SJSA1 (cell line): ENCODE results near the gene NUS1. TPM values are rescaled to one million over a fixed set of nuclear protein-coding genes. Genes with fewer than 3 reads are reported as not detected.
"Not testable (repeated sequence)": the region's sequence is repeated elsewhere in the genome, so short reads cannot be mapped to it uniquely, and the experiment has no call there.

ENCODE experiments used
- DNase-seq, 2 experiments: peaks; one replicate each; pipeline ENCODE4 v3.0.0-alpha.2; 2015 to 2020; ENCODE audit warnings: low spot score in 2 of 2, low read depth in 1 of 2
- H3K27ac ChIP-seq: fragments of 250-450 bp; sonication (Bioruptor Pico); 2 replicates; pipeline ENCODE4 v1.5.1; 2020; ENCODE audit warnings: mild to moderate bottlenecking, moderate library complexity
- H3K27me3 ChIP-seq: fragments of 250-450 bp; sonication (Bioruptor Pico); replicated peaks from 2 replicates; pipeline ENCODE4 v1.5.1; 2020; ENCODE audit warnings: mild to moderate bottlenecking, moderate library complexity
- H3K36me3 ChIP-seq: fragments of 250-450 bp; sonication (Bioruptor Pico); 2 replicates; pipeline ENCODE4 v1.5.1; 2020; ENCODE audit warnings: mild to moderate bottlenecking
- H3K4me1 ChIP-seq: fragments of 250-450 bp; sonication (Bioruptor Pico); replicated peaks from 2 replicates; pipeline ENCODE4 v1.6.1; 2021; ENCODE audit warnings: mild to moderate bottlenecking
- H3K4me3 ChIP-seq: fragments of 250-450 bp; sonication (Bioruptor Pico); 2 replicates; pipeline ENCODE4 v1.5.1; 2020; ENCODE audit warnings: mild to moderate bottlenecking
- H3K9me3 ChIP-seq: fragments of 250-450 bp; sonication (Bioruptor Pico); replicated peaks from 2 replicates; pipeline ENCODE4 v1.5.1; 2020; ENCODE audit warnings: mild to moderate bottlenecking
- total RNA-seq: library from RNA; depleted of rRNA; stranded (reverse); fragments of >200 nt; shearing (Covaris generic); gene quantifications from 2 replicates; pipeline ENCODE4 v1.2.3, GENCODE V29; 2014; rRNA removed

Gene NUS1
- total RNA-seq = 13.7 and 17.8 TPM in 2 replicates

DNA sequence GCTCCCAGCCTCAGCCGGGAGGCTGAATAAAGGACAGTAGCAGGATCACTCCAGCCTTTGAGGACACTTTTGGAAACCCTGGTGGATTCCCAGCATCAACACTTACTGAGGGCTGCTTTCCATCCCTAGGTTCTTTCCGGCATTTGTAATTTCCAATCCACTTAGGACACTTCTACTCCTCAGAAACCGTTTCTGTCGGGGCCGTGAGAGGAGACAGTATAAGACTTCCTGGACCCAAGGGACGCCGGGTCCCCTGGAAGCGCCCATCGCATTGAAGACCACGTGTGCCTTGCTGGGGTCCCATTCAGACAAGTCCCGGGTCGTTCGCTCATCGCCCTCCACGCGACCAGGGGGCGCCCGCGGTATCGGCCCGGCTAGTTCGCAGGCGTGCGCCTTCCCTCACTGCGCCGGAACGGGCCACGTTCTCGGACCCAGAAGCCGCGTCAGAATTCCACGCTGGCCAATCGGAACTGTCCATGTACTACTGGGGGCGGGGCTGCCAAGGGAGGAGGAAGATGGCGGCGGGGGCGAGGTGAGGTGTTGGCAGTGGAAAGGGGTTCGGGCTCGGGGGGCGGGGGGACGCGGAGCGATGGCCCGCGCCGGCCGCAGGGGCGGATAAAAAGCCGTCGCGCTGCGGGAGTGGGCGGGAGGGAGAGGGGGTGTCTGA is at the start of gene NUS1:
TSS of gene NUS1 (plus strand) at position 479 of the 667 bp plus-strand sequence. CDS start 202 bp downstream, outside the sequence.
- H3K4me1 ChIP-seq = peaks cover 7% of the 10 kb centered on the region; the same call in 1 of the 2 replicates
- DNase-seq = peak; percentile 93 to 98
- 0 out of 2 replicates have a peak, but pooled peaks cover 3% of the 10 kb centered on the region for H3K9me3 ChIP-seq
- no peaks in the 10 kb centered on the region for H3K27me3 ChIP-seq
- peak within 1 kb of the TSS; percentile 36 for H3K27ac ChIP-seq
- H3K4me3 ChIP-seq = peak within 1 kb of the TSS; percentile 89
- H3K36me3 ChIP-seq = peaks cover 20% of the 10 kb centered on the region

GRCh38 chr6:117627533-117627932 is 47.7 kb upstream of the NUS1 start:
- Histone ChIP-seq H3K36me3 (no peaks in the 10 kb centered on the region), H3K27me3 (no peaks in the 10 kb centered on the region), H3K27ac (no peak overlapping the region), H3K9me3 (no peaks in the 10 kb centered on the region; the same call in 1 of the 2 replicates), H3K4me1 (no peaks in the 10 kb centered on the region), H3K4me3 (no peak overlapping the region)
- no peak for DNase-seq

GRCh38 chr6:117629119-117629660 is 46.1 kb upstream of the NUS1 start:
- Histone ChIP-seq H3K36me3 (no peaks in the 10 kb centered on the region), H3K4me1 (no peaks in the 10 kb centered on the region), H3K27ac (no peak overlapping the region), H3K27me3 (no peaks in the 10 kb centered on the region), H3K9me3 (no peaks in the 10 kb centered on the region), H3K4me3 (no peak overlapping the region)
- no peak for DNase-seq

DNA sequence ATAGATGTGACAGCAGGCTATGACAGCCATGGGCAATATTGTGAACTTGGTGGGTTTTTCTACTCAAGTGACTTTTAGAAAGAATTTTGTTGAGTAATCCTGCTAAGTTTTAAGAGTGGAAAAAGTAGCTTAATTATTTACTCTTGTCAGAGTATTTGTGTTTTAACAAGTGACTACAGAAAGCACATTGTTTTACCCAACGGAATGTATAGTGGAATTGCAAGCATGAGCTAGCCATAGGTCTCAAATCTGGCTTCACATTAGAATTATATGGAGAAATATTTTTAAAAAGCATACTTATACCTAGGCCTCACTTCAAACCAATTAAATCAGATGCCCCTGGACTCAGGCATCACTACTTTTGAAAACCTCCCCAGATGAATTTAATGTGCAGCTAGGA is 37.5 kb upstream of the NUS1 start:
- no peaks in the 10 kb centered on the region for H3K9me3 ChIP-seq
- no peak overlapping the region for H3K27ac ChIP-seq
- no peak for DNase-seq
- no peaks in the 10 kb centered on the region for H3K4me1 ChIP-seq
- no peaks in the 10 kb centered on the region for H3K36me3 ChIP-seq
- no peaks in the 10 kb centered on the region for H3K27me3 ChIP-seq
- H3K4me3 ChIP-seq = no peak overlapping the region

DNA sequence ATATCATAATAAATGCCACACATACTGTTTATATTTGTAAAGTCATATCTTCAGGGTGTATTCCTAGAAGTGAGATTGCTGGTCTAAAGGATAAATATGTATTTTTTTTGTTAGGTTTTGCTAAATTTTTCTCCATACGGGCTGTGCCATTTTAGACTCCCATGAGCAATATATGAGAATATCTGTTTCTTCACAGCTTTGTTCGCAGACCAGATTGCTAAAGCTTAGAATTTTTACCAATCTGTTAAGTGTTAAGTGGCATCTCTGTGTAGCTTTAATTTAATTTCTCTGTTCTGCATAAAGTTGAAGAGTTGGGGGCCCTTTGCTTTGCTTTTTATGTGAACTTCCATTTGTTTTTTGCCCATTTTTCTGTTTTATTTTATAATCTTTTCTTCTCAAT is 32.3 kb upstream of the NUS1 start:
- H3K4me3 ChIP-seq = no peak overlapping the region
- no peaks in the 10 kb centered on the region for H3K4me1 ChIP-seq
- no peaks in the 10 kb centered on the region for H3K9me3 ChIP-seq
- no peak overlapping the region for H3K27ac ChIP-seq
- no peak for DNase-seq
- no peaks in the 10 kb centered on the region for H3K36me3 ChIP-seq
- no peaks in the 10 kb centered on the region for H3K27me3 ChIP-seq

DNA sequence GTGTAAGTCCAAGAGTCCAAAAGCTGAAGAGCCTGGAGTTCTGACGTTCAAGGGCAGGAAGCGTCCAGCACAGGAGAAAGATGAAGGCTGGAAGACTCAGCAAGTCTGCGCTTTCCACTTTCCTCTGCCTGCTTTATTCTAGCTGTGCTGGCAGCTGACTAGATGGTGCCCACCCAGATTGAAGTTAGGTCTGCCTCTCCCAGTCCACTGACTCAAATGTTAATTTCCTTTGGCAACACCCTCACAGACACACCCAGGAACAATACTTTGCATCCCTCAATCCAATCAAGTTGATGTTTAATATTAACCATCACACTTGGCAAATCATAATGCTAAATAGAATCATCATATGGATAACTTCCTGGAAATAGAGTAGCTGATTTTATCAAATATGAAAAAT is 23.3 kb upstream of the NUS1 start:
- not testable (repeated sequence) for H3K36me3 ChIP-seq, DNase-seq, H3K27me3 ChIP-seq, H3K9me3 ChIP-seq, H3K4me1 ChIP-seq, H3K4me3 ChIP-seq, H3K27ac ChIP-seq

- Histone ChIP-seq H3K36me3 (no peaks in the 10 kb centered on the region), H3K4me3 (no peak overlapping the region), H3K4me1 (no peaks in the 10 kb centered on the region), H3K9me3 (no peaks in the 10 kb centered on the region), H3K27ac (no peak overlapping the region), H3K27me3 (no peaks in the 10 kb centered on the region)
- no peak for DNase-seq
Observed at GRCh38 chr6:117653949-117654348, 21.3 kb upstream of the NUS1 start.

GRCh38 chr6:117655380-117655779 is 19.9 kb upstream of the NUS1 start:
- H3K9me3 ChIP-seq = no peaks in the 10 kb centered on the region

GRCh38 chr6:117666881-117667280 is 8.4 kb upstream of the NUS1 start:
- no peaks in the 10 kb centered on the region for H3K4me1 ChIP-seq
- no peak for DNase-seq
- no peak overlapping the region for H3K27ac ChIP-seq
- H3K27me3 ChIP-seq = no peaks in the 10 kb centered on the region
- H3K36me3 ChIP-seq = no peaks in the 10 kb centered on the region
- no peak overlapping the region for H3K4me3 ChIP-seq
- H3K9me3 ChIP-seq = no peaks in the 10 kb centered on the region

More at GRCh38 chr6:117655380-117655779, 19.9 kb upstream of the NUS1 start:
- H3K4me1 ChIP-seq = no peaks in the 10 kb centered on the region
- DNase-seq = no peak
- H3K36me3 ChIP-seq = no peaks in the 10 kb centered on the region
- no peak overlapping the region for H3K4me3 ChIP-seq
- no peaks in the 10 kb centered on the region for H3K27me3 ChIP-seq
- no peak overlapping the region for H3K27ac ChIP-seq

- Histone ChIP-seq H3K36me3 (no peaks in the 10 kb centered on the region), H3K4me1 (no peaks in the 10 kb centered on the region), H3K27ac (no peak overlapping the region), H3K4me3 (no peak overlapping the region), H3K27me3 (no peaks in the 10 kb centered on the region), H3K9me3 (no peaks in the 10 kb centered on the region)
- DNase-seq = no peak
Observed at GRCh38 chr6:117668736-117669135, 6.5 kb upstream of the NUS1 start.

- Histone ChIP-seq H3K27ac (no peak overlapping the region), H3K4me3 (peak overlapping the region; percentile 89), H3K9me3 (0 out of 2 replicates have a peak, but pooled peaks cover 3% of the 10 kb centered on the region), H3K4me1 (peaks cover 7% of the 10 kb centered on the region; the same call in 1 of the 2 replicates), H3K36me3 (peaks cover 20% of the 10 kb centered on the region), H3K27me3 (no peaks in the 10 kb centered on the region)
- DNase-seq = no peak
Observed at GRCh38 chr6:117674503-117674902, 766 bp upstream of the NUS1 start.

DNA sequence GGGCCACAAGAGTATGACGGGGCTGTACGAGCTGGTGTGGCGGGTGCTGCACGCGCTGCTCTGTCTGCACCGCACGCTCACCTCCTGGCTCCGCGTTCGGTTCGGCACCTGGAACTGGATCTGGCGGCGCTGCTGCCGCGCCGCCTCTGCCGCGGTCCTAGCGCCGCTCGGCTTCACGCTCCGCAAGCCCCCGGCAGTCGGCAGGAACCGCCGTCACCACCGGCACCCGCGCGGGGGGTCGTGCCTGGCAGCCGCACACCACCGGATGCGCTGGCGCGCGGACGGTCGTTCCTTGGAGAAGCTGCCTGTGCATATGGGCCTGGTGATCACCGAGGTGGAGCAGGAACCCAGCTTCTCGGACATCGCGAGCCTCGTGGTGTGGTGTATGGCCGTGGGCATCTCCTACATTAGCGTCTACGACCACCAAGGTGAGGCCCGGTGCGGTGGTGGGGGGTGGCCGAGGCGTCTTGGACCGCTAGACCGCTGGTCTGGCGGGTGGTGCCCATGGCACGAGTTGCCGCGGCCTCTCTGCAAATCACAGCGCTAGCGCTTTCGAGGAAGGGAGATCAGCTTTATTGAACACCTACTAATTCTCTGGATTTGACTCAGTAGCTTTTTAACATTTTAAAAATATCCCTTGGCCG is 511 bp downstream of the NUS1 start:
- Histone ChIP-seq H3K36me3 (peaks cover 25% of the 10 kb centered on the region), H3K4me3 (peak overlapping the region; percentile 89)
- DNase-seq = peak in 1 of 2 experiments; percentile 38
- H3K27me3 ChIP-seq, H3K4me1 ChIP-seq, H3K9me3 ChIP-seq, H3K27ac ChIP-seq: not testable (repeated sequence)

DNA sequence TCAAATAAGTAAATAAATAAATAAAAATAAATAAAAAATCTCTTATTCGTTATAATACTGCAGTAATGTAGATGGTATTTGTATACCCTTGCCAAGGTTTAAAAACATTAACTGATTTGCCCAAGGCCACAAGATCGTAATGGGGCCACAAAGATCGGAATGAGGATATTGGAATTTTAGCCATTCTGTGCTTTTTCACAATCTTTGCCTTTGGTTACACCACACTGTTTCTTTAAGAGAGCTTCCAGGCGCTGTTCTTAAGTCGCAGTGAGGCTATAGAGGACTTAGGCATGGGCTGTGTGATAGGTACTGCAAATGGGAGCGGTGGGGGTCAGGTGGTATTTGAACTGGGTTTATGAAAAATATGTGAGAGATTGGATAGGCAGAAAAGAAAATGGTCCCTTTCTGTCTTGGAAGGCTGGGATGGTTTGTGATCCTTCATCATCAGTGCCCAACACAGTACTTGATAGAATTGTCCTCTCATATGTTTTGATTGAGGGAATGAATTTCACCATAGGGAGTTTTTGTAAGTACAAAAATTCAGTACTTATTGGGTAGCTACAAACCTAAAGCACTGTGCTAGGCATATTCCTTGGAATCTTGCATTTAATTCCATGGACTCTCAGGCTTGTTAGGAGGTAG is 1.4 kb downstream of the NUS1 start:
- Histone ChIP-seq H3K4me1 (peaks cover 7% of the 10 kb centered on the region; the same call in 1 of the 2 replicates), H3K9me3 (0 out of 2 replicates have a peak, but pooled peaks cover 3% of the 10 kb centered on the region), H3K27me3 (no peaks in the 10 kb centered on the region), H3K27ac (no peak overlapping the region), H3K4me3 (peak overlapping the region; percentile 89), H3K36me3 (peaks cover 25% of the 10 kb centered on the region)
- no peak for DNase-seq
